ENCODE measurements around the gene STN1.

Gene STN1

GRCh38 chr10:103840740-103841070 is 77.3 kb downstream of the STN1 start:
- no peak for DNase-seq

- DNase-seq, result no peak
These were observed 77.9 kb downstream of the STN1 start for GRCh38 chr10:103839872-103840739.

- no peak for DNase-seq
These were observed 78.5 kb downstream of the STN1 start for GRCh38 chr10:103839519-103839871.

GRCh38 chr10:103838862-103839518 is 79.0 kb downstream of the STN1 start:
- DNase-seq, result no peak

- DNase-seq, result no peak
These were observed 80.0 kb downstream of the STN1 start for GRCh38 chr10:103838070-103838395.

GRCh38 chr10:103837370-103838069 is 80.5 kb downstream of the STN1 start:
- no peak for DNase-seq

- no peak for DNase-seq
These were observed 81.1 kb downstream of the STN1 start for GRCh38 chr10:103836861-103837260.

GRCh38 chr10:103836273-103836672 is 81.7 kb downstream of the STN1 start:
- DNase-seq, result no peak

GRCh38 chr10:103835096-103836050 is 82.6 kb downstream of the STN1 start:
- DNase-seq, result no peak

GRCh38 chr10:103834436-103835095 is 83.4 kb downstream of the STN1 start:
- DNase-seq, result no peak

GRCh38 chr10:103833731-103834365 is 84.1 kb downstream of the STN1 start:
- DNase-seq, result no peak

GRCh38 chr10:103832806-103833205 is 85.2 kb downstream of the STN1 start:
- DNase-seq, result no peak

Measured in hematopoietic multipotent progenitor cell treated with erythropoietin and hydrocortisone succinate and interleukin-3 and kit ligand, for 4 days (in vitro differentiated cells).